SW480 (cell line): ENCODE measurements around the gene STARD5.

Experiments
- DNase-seq: peaks from one replicate; pipeline ENCODE4 v3.0.0-alpha.2; 2016; ENCODE audit warnings: low spot score

Gene STARD5

DNA sequence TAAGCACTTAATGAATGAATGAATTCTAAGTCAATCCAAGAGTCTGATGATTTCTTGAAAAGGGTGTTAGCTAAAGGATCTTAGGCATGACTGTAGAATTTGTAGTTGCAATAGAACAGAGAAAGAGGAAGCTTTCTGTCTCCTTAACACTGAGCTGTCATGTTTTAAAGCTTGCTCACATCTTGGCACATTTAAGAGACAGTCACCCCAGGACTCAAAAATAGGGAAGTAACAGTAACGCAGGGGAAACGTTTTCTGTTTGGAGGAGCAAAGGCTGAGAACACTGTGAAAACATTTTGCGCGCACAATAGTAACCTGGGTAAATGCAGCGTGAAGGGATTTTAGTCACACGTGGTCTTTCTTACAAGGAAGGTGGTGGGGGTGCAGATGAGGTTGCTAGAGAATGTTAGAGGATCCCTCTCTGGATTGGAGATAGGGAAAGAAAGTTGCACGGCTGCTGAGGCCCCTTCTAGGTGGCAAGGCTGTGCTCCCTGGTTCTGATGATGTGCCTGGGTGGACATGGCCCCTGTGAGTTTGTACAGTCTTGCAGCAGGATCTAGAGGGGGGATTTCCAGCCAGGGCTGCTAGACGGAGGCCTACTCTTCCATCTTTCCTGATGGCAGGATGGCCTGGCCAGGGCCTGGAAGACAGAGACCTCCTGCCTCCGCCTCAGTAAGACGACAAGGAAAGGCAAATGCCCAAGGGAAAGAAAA lies 12.0 kb downstream of the STARD5 start:
- no peak for DNase-seq

DNA sequence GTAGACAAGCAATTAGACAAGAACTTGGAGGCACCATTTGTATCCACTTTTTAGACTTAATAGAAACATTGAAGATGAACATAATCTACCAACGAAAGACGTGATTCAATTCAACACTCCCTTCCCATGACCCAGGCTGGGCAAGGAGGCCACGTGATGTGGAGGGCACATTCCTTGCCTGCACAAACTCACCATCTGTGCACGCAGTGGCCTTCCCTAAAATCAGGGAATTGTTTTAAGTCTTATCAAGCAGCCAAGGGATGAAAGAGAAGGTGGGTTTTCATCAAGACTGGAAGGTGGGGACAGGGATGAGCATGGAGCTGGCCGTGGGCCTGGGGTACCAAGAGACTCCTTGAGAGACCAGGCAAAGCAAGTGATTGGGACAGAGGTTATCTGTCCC lies 13.5 kb downstream of the STARD5 start:
- no peak for DNase-seq

DNA sequence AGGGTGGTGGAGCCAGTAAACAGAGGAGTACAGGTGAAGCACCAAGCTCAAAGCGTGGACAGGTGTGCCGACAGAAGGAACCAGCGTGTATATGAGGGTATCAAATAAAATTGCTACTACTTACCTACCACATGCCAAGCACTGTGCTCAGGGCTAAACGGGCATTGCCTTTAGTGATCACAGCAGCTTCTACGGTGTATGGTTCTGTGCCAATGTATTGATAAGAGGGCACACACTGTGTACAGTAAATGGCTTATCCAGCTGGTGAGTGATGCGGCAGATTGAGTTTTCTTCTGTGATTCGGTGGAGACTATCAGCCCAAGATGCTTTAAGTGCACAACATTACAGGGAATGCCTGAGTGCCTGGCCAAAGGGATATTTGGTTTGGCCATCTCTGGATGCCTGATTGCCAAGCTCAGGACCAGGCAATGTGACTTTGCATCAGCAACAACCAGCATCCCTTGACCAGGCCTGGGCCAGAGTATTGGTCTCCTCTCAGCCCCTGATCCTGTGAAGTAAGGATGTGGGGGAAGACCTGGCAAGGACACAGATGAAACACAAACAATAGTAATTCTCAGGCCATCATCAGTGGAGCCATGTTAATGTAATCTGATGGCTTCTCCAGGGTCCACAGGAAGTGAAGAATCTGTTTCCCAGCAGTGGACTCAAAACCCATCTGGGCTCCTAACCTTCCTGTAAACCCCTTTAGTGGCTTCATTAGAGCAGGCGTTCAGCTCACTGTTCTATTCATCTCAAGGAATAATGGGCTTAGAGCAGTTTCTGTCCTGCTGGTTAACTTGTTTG lies 14.1 kb downstream of the STARD5 start:
- no peak for DNase-seq

DNA sequence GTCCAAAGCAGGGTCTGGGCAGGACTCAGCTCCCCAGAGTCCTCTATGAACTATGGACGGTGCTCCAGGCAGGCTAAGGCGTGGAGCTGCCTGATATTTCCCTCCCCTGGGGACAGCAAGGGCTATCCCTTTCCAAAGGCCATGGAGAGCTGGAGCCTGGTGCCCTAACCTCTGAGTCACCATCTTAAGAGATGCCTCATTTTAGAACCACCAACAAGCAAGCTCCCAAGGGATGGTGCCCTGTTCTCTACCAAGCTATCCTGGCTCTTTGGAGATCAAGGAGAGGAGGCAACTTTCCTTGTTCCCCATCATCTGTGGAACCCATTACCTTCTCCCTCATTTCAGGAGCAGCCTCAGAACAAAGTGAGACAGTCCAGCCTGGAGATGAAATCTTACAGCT lies 15.7 kb downstream of the STARD5 start:
- DNase-seq: no peak

DNA sequence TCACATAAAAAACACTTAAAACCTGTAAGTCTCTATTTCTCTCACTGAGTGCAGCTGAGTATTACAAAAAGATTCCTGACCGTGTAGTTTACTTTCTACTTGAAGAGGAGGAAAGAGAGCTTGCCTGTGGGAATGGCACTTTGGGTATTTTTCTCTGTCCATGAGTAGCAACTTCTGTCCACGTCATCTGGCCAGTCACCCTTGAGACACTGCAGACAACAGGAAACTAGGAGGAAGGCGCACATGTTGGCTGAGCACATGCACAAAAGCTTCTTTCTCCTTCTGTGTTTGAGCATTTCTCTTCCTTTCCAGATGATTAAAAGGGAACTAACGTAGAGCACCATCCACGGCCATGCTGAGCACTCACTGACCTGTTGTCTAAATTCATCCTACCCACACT lies 19.7 kb downstream of the STARD5 start:
- no peak for DNase-seq

DNA sequence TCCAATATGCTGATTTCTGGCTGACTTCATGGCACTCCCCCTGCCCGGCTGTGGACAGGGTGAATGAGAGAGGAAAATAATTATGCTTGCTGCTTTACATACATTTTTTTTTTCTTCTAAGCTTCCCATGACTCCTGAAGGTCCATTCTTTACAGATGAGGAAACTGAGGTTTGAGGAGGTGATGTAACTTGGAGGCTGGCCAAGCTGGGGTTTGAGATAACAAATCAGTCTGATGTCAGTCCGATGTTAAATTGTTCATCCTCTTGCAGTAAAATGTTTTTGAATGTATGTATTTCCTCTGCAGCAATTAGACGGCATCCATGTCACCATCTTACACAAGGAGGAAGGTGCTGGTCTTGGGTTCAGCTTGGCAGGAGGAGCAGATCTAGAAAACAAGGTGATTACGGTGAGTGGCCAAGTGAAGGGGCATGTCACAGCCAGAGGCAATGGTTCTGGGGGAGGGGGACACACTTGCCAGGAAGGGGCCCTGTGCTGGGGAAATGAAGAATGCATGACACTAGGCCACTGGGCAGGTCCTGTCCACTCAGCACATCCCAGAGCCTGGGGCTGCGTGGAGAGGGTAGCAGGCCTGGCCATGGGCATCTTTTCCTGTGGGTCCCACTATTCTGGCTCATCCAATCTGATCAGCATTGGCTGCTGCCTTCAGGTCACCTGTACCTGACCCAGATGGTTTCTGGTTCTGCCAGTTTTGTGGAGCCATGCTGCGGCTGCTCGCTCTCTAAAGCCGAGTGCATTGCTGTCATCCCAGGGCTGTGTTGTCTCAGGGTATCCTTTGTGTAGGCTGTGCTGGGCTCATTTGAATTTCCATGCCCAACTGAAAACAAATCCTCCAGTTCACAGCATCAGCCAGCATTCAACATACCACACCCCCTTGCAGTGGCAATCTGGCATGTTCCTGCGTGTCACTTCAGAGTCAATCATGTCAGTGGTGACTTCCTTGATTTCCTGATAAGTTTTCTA lies 20.4 kb downstream of the STARD5 start:
- no peak for DNase-seq

DNA sequence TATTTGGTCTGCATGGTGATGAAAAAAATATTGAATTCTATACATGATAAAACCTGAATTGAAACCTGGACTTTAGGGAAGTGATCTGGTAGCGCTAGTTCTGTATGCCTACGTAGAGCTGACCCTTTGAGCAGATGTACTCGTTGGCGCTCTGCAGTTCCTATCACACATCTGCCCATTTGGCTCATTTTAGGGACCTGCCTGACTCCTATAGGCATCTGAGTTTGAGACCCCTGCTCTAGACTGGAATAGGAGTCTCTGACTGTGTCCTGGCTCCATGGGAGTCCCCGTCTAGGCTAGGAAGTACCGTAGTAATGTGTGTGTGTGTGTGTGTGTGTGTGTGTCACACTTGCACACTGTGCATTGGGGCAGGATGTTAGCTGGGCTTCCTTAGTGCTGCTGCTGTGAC lies 21.2 kb downstream of the STARD5 start:
- DNase-seq: no peak

DNA sequence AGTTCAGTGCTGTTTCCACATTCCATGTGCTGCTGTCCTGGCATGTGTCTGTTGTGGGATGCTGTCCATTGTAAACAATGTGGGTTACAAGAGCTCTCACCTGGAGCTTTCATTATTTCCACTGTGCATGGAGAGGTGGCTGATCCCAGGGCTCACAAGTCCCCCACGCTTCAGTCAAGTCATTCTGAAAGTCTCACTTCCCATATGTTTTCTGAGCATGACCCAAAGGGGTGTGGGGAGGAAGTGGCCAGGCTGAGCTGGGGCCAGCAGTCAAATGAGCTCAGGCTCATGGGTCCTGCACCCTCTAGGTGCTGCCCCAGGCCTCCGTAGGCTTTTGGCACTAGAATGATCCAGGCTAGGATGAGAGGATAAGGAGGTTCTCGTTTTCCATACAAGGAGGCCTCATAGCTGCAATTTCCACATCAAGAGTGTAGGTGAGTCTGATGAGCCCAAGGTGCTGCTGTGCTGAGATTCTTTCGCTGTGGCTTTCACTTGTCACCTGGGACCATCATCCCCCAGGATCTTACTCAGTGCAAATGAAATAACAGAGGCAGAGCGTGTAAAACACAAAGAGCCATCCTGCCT lies 22.0 kb downstream of the STARD5 start:
- DNase-seq: no peak

DNA sequence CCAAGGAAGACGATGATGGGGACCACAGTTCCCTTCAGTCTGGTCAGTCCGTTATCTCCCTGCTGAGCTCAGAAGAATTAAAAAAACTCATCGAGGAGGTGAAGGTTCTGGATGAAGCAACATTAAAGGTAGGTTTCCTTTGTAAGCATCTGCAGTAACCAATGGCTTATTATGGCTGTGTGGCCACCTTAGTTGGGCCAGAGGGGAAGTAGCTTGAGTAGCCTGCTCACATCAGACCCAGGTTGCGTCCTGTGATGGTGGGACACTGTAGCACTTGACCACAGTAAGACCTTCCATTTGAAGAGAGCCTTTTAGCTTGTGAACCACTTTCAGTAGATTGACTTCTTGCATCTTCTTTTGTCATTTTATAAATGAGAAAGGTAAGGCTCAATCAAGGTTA lies 22.6 kb downstream of the STARD5 start:
- no peak for DNase-seq

DNA sequence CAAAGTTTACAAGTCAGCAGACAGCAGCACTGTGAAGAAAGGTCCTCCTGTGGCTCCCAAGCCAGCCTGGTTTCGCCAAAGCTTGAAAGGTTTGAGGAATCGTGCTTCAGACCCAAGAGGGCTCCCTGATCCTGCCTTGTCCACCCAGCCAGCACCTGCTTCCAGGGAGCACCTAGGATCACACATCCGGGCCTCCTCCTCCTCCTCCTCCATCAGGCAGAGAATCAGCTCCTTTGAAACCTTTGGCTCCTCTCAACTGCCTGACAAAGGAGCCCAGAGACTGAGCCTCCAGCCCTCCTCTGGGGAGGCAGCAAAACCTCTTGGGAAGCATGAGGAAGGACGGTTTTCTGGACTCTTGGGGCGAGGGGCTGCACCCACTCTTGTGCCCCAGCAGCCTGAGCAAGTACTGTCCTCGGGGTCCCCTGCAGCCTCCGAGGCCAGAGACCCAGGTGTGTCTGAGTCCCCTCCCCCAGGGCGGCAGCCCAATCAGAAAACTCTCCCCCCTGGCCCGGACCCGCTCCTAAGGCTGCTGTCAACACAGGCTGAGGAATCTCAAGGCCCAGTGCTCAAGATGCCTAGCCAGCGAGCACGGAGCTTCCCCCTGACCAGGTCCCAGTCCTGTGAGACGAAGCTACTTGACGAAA lies 24.2 kb downstream of the STARD5 start:
- DNase-seq: no peak

DNA sequence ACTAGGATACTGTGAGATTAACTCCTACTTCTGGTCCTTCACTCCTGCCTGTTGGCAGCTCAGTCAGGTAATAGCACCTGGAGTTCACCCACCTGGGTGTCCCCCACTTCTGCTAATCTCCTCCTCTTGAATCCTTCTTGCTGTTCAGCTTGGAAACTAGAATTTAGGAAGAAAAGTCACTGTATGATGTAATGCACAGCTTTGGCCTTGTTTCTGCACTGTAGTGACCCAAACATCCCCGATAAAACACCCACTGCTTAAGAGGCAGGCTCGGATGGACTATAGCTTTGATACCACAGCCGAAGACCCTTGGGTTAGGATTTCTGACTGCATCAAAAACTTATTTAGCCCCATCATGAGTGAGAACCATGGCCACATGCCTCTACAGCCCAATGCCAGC lies 24.8 kb downstream of the STARD5 start:
- no peak for DNase-seq

DNA sequence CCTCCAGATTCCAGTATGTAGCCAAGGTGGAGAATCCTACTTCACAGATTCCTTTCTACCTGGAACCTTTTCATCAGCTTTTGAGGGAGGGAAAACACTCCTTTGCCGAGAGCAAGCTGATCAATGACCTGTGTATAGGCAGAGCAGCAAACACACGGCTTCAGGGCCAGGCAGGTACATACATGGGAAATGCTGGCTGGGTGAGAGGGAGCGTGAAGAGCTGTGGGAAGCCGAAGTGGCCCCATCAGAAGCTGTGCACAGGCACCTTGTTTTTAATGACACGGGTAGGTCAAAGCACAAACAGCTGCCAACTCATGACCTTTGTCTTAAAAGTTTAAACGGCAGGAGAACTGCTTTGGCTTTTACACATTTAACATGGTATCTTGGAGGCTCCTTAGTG lies 25.3 kb downstream of the STARD5 start:
- DNase-seq: no peak

DNA sequence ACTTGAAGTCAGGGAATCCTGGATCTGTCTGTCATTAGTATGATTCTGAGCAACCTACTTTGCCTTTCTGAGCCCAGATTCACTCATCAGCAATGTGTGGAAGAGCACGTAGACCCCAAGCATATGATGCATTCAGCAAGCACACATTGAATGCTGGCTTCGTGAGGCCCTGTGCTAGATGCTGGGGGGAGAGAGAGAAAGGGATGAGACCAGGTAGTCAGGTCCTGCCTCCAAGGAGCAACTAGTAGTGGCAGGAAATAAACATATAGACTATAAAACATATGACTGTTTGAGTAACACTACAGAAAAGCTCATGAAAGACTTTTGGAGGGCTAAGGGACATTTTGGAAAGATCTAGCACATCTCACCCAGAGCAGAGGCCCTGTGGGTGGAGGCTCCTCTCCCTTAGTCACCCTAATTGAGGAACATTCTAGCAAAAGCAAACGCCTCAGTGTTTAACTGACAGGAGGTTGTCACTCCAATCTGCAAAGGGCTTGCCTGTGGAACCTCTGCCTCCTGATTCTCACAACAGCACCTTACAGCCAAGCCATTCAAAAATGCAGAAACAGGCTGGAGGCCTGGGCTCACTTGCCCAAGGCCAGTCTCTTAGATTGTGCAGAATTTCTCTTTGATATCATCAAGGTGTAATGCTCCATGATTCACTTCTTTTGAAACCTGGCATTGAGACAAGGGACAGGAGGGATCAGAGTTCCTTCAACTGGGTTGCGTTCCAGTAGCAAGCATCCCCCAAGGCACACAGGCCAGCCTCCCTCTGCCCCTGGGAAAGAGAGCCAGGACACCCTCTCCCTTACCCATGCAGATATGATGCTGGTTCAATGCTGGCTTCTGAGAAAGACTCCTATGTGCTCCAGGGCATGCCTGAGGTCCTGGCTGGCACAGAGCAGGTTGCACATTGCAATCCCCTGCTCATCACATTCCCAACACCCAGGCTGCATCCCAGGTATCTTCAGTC lies 26.1 kb downstream of the STARD5 start:
- no peak for DNase-seq

DNA sequence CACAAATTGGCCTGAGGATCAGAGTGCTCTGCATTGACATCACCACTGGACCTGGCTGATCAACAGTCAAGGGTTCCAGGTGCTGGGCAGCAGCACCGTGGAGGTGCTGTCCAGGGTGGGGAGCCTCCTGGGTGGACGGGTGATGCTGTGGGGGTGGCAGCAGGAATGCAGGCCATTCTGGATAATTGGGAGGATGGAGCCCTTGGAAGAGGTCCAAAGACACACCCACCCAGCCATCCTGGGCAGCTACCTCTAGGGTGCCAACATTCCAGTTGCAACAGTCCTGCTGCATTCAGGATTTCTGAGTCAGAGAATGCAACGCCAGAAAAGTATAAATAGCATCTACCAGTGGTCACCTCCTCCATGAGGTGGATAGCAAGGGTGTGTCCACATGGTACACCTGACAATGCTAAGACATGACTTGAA lies 26.8 kb downstream of the STARD5 start:
- peak; percentile 38 for DNase-seq

DNA sequence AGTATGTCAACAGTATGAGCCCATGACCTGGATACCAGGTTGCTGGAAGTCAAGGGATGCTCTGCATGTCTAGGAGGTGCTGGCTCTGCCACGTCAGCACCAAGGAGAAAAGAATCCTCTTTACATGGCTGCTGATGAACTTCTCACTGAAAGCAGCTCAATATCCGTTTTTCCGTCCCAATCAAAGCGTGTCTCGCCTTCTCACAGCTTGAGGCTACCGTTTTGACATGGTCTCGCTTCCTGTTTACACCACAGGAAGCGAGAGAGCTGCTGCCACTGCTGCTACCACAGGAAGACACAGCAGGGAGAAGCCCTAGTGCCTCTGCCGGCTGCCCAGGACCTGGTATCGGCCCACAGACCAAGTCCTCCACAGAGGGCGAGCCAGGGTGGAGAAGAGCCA lies 27.3 kb downstream of the STARD5 start:
- no peak for DNase-seq

DNA sequence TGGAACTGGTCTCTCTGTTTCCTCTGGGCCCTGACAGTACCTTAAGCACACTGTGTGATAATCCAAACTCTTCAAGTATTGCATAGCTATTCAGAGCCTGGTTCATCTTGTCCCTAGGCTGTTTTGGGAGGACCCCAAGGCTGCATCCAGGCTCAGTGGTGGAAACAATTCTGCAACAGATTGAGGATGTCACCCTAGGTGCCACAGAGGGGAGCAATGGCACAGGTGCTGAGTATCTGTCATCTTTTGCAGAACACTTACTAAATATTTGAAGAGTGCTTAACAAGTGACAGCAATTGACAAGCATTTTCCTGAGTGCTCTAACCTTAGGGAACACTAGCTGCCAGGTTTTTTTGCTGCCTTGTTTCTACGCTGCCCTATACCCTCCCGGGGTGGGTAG lies 27.8 kb downstream of the STARD5 start:
- no peak for DNase-seq

DNA sequence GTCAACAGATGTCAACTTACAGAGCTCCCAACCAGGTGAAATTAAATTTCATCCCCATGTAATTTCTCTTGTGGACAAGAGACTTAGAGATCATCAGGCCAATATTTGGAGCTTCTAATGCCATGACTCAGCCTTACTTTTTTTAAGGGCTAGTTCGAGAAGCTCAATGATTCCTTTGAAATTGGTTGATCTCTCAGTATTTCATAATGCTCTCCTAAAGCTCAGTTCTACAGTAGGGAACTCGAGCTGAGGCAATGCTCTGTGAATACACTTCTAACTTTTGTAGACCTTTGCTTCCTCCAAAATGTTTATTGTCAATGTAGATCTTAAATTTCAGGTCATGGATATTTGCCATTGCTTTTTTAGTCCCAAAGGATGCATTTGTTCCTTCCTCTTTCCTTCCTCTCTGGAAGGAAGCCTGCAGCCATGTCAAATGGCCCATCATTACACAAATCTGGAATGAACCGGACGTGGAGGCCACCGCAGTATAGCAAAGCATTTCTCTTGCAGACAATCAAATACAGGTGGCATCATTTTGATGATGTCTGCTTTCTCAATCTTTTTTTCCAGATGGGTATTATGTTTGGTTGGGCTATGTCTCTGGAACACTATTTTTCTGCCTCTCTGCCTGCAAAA lies 28.3 kb downstream of the STARD5 start:
- DNase-seq: no peak

DNA sequence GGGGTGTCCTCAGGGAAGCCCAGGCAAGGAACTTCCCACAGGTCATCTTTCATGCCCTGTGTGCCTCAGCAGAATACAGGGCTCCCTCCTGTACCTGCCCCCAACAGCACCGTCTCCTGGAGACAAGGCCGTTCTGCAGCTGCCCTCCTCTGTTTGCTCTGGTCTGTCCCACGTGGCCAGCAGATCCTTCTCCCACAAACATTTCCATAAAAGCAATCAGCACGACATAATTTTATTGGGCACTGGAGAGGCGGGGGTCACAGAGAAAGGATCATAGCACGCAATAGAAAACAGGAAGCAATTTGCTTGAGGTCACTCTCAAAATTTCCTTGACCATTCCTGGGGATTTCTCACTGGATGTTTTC lies 29.4 kb downstream of the STARD5 start:
- DNase-seq: no peak

DNA sequence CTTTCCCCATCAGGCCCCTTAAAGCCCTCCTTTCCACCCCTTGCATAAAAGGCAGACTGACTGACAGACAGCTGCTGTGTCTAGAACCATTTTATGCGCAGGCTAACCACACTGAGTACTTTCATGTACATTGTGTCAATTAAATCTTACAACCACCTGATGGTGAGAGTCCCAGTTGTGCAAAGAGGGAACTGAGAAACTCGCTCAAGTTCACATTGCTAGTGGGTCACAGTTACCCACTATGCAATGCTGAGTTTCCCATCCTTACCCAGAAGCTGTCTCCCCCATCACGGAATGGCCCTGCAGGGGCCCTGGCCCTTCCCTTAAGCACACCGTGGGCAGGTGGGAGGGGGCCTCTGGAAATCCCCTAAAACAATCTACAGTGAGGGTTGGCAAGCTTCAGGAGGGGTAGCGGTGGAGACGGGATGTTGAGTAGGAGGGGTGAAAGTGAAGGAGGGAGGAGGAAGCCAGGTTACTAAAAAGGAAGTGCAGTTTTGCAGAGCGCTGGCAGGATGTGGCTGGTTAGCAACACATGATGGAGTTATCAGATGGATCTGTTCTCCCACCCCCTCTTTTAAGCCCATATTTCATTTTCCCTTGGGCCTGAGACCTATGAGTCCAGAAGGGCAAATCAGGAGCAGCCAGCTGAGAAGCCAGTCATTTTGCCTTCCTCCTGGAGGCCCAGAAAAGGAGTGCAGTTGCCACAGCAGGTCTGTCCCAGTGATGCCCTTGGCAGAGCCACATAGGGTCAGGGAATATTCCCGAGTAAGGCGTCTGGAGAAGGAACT lies 30.0 kb downstream of the STARD5 start:
- no peak for DNase-seq
